Activated T-helper 17 cell treated with anti-CD3 and anti-CD28 coated beads, Interleukin-2, amount 50 U/mL, for 72 hours (primary cell): ENCODE results near the gene SH3BGRL. TPM values are rescaled to one million over a fixed set of nuclear protein-coding genes. Genes with fewer than 3 reads are reported as not detected.
"Not testable (repeated sequence)": the region's sequence is repeated elsewhere in the genome, so short reads cannot be mapped to it uniquely, and the experiment has no call there.

Source experiments
- ATAC-seq: fragments of 150-1000 bp; cut with Tn5 transposase; replicated peaks from 2 replicates; pipeline ENCODE4 v1.10.0; 2021; ENCODE audit warnings: mild to moderate bottlenecking, moderate library complexity
- H3K27ac Mint-ChIP-seq: one replicate; pipeline ENCODE4 v1.8.0; 2022; ENCODE audit warnings: mixed read lengths
- H3K27me3 Mint-ChIP-seq: one replicate; pipeline ENCODE4 v1.8.0; 2022; ENCODE audit warnings: mixed read lengths
- H3K36me3 Mint-ChIP-seq: one replicate; pipeline ENCODE4 v1.8.0; 2022; ENCODE audit warnings: low read depth, mild to moderate bottlenecking, mixed read lengths
- H3K4me1 Mint-ChIP-seq: one replicate; pipeline ENCODE4 v1.8.0; 2022; ENCODE audit warnings: mixed read lengths
- H3K4me3 Mint-ChIP-seq: one replicate; pipeline ENCODE4 v1.8.0; 2022; ENCODE audit warnings: mild to moderate bottlenecking, mixed read lengths
- H3K9me3 Mint-ChIP-seq: one replicate; pipeline ENCODE4 v1.8.0; 2022; ENCODE audit warnings: mixed read lengths
- total RNA-seq, 2 donors: library from RNA; stranded (reverse); gene quantifications; one replicate each; pipeline ENCODE4 v1.2.3, GENCODE V29; 2022

The SH3BGRL gene
- total RNA-seq, 2 donors from 2014 or later, result 36.1 to 46.0 TPM

GRCh38 chrX:81291996-81292395 lies 90.1 kb downstream of the SH3BGRL start:
- H3K27ac Mint-ChIP-seq, result no peak overlapping the region
- H3K27me3 Mint-ChIP-seq, result no peaks in the 10 kb centered on the region
- H3K4me1 Mint-ChIP-seq, result no peaks in the 10 kb centered on the region
- H3K9me3 Mint-ChIP-seq, result peaks cover 4% of the 10 kb centered on the region
- ATAC-seq, result no peak
- no peak overlapping the region for H3K4me3 Mint-ChIP-seq
- H3K36me3 Mint-ChIP-seq, result peaks cover 42% of the 10 kb centered on the region

- no peaks in the 10 kb centered on the region for H3K27me3 Mint-ChIP-seq
- ATAC-seq, result no peak
- no peaks in the 10 kb centered on the region for H3K4me1 Mint-ChIP-seq
- H3K27ac Mint-ChIP-seq, result no peak overlapping the region
- no peak overlapping the region for H3K4me3 Mint-ChIP-seq
- peaks cover 55% of the 10 kb centered on the region for H3K36me3 Mint-ChIP-seq
- peaks cover 4% of the 10 kb centered on the region for H3K9me3 Mint-ChIP-seq
Measured at GRCh38 chrX:81294101-81294500, 92.2 kb downstream of the SH3BGRL start.

GRCh38 chrX:81301877-81302276 lies 100.0 kb downstream of the SH3BGRL start:
- Mint-ChIP-seq H3K36me3 (peaks cover 23% of the 10 kb centered on the region), H3K27ac (no peak overlapping the region), H3K4me1 (no peaks in the 10 kb centered on the region), H3K27me3 (no peaks in the 10 kb centered on the region), H3K9me3 (no peaks in the 10 kb centered on the region), H3K4me3 (no peak overlapping the region)
- no peak for ATAC-seq

GRCh38 chrX:81304563-81304962 lies 102.7 kb downstream of the SH3BGRL start:
- peaks cover 3% of the 10 kb centered on the region for H3K36me3 Mint-ChIP-seq
- H3K4me3 Mint-ChIP-seq, result no peak overlapping the region
- no peaks in the 10 kb centered on the region for H3K9me3 Mint-ChIP-seq
- H3K4me1 Mint-ChIP-seq, result no peaks in the 10 kb centered on the region
- ATAC-seq, result no peak
- no peaks in the 10 kb centered on the region for H3K27me3 Mint-ChIP-seq
- no peak overlapping the region for H3K27ac Mint-ChIP-seq

GRCh38 chrX:81305240-81305639 lies 103.3 kb downstream of the SH3BGRL start:
- no peaks in the 10 kb centered on the region for H3K27me3 Mint-ChIP-seq
- H3K27ac Mint-ChIP-seq, result no peak overlapping the region
- H3K4me1 Mint-ChIP-seq, result no peaks in the 10 kb centered on the region
- no peak for ATAC-seq
- no peaks in the 10 kb centered on the region for H3K9me3 Mint-ChIP-seq
- no peak overlapping the region for H3K4me3 Mint-ChIP-seq
- no peaks in the 10 kb centered on the region for H3K36me3 Mint-ChIP-seq

GRCh38 chrX:81308086-81308829 lies 106.4 kb downstream of the SH3BGRL start:
- Mint-ChIP-seq H3K4me1 (peaks cover 3% of the 10 kb centered on the region), H3K27me3 (no peaks in the 10 kb centered on the region), H3K27ac (no peak overlapping the region)

GRCh38 chrX:81316163-81316562 lies 114.3 kb downstream of the SH3BGRL start:
- H3K27ac Mint-ChIP-seq, result no peak overlapping the region
- H3K9me3 Mint-ChIP-seq, result no peaks in the 10 kb centered on the region
- H3K4me1 Mint-ChIP-seq, result peaks cover 4% of the 10 kb centered on the region
- peaks cover 8% of the 10 kb centered on the region for H3K36me3 Mint-ChIP-seq
- H3K4me3 Mint-ChIP-seq, result no peak overlapping the region
- H3K27me3 Mint-ChIP-seq, result no peaks in the 10 kb centered on the region
- ATAC-seq, result no peak

More at GRCh38 chrX:81308086-81308829, 106.4 kb downstream of the SH3BGRL start:
- Mint-ChIP-seq H3K36me3 (no peaks in the 10 kb centered on the region), H3K9me3 (no peaks in the 10 kb centered on the region), H3K4me3 (no peak overlapping the region)
- no peak for ATAC-seq

- H3K4me3 Mint-ChIP-seq, H3K27ac Mint-ChIP-seq, H3K9me3 Mint-ChIP-seq, H3K27me3 Mint-ChIP-seq, H3K4me1 Mint-ChIP-seq, ATAC-seq: not testable (repeated sequence)
- H3K36me3 Mint-ChIP-seq, result peaks cover 29% of the 10 kb centered on the region
Measured at GRCh38 chrX:81331653-81332052, 129.8 kb downstream of the SH3BGRL start.

GRCh38 chrX:81336455-81337152 lies 134.7 kb downstream of the SH3BGRL start:
- Mint-ChIP-seq H3K4me3 (no peak overlapping the region), H3K36me3 (peaks cover 29% of the 10 kb centered on the region), H3K9me3 (peaks cover 8% of the 10 kb centered on the region), H3K4me1 (no peaks in the 10 kb centered on the region), H3K27me3 (no peaks in the 10 kb centered on the region), H3K27ac (no peak overlapping the region)
- no peak for ATAC-seq

- no peak for ATAC-seq
- no peak overlapping the region for H3K4me3 Mint-ChIP-seq
- no peak overlapping the region for H3K27ac Mint-ChIP-seq
- peaks cover 8% of the 10 kb centered on the region for H3K9me3 Mint-ChIP-seq
- no peaks in the 10 kb centered on the region for H3K27me3 Mint-ChIP-seq
- no peaks in the 10 kb centered on the region for H3K4me1 Mint-ChIP-seq
- peaks cover 29% of the 10 kb centered on the region for H3K36me3 Mint-ChIP-seq
Measured at GRCh38 chrX:81337805-81338204, 135.9 kb downstream of the SH3BGRL start.

GRCh38 chrX:81338924-81339323 lies 137.0 kb downstream of the SH3BGRL start:
- no peak for ATAC-seq
- H3K4me3 Mint-ChIP-seq, result no peak overlapping the region
- H3K27ac Mint-ChIP-seq, result no peak overlapping the region
- H3K36me3 Mint-ChIP-seq, result peaks cover 22% of the 10 kb centered on the region
- no peaks in the 10 kb centered on the region for H3K4me1 Mint-ChIP-seq
- no peaks in the 10 kb centered on the region for H3K27me3 Mint-ChIP-seq
- H3K9me3 Mint-ChIP-seq, result peaks cover 8% of the 10 kb centered on the region

- not testable (repeated sequence) for H3K27ac Mint-ChIP-seq, H3K4me3 Mint-ChIP-seq, H3K27me3 Mint-ChIP-seq, H3K4me1 Mint-ChIP-seq, H3K9me3 Mint-ChIP-seq, ATAC-seq, H3K36me3 Mint-ChIP-seq
Measured at GRCh38 chrX:81345296-81345695, 143.4 kb downstream of the SH3BGRL start.
